ENCODE results near the gene UBE2L3. TPM values are rescaled to one million over a fixed set of nuclear protein-coding genes. Genes with fewer than 3 reads are reported as not detected.
A peak's percentile ranks its signal among the peaks of the same experiment; 100 is the strongest.

Gene UBE2L3
- total RNA-seq, 4 donors from 2014 or later: 42.1 to 69.7 (median 50.1) TPM

- peaks cover 0 to 8% (median 0%) of the 10 kb centered on the region in 3 donors for H3K36me3 ChIP-seq
- TF ChIP-seq, protein P1, sequence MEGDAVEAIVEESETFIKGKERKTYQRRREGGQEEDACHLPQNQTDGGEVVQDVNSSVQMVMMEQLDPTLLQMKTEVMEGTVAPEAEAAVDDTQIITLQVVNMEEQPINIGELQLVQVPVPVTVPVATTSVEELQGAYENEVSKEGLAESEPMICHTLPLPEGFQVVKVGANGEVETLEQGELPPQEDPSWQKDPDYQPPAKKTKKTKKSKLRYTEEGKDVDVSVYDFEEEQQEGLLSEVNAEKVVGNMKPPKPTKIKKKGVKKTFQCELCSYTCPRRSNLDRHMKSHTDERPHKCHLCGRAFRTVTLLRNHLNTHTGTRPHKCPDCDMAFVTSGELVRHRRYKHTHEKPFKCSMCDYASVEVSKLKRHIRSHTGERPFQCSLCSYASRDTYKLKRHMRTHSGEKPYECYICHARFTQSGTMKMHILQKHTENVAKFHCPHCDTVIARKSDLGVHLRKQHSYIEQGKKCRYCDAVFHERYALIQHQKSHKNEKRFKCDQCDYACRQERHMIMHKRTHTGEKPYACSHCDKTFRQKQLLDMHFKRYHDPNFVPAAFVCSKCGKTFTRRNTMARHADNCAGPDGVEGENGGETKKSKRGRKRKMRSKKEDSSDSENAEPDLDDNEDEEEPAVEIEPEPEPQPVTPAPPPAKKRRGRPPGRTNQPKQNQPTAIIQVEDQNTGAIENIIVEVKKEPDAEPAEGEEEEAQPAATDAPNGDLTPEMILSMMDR (IDR thresholded peaks at IDR 0.05): no peak
- no peak for TF ChIP-seq POLR2A (IDR thresholded peaks at IDR 0.05)
- peaks cover 4 to 20% (median 10%) of the 10 kb centered on the region in 4 donors for H3K4me1 ChIP-seq
- no peaks in the 10 kb centered on the region for H3K27me3 ChIP-seq
- no peaks in the 10 kb centered on the region for H3K9me3 ChIP-seq
- DNase-seq: peak in 1 of 3 donors; percentile 51
- peak overlapping the region; percentile 40 to 65 (median 59) for H3K4me3 ChIP-seq
- H3K27ac ChIP-seq: peak overlapping the region in 1 of 4 donors; percentile 59
Observed at GRCh38 chr22:21651521-21652009, 84.1 kb downstream of the UBE2L3 start.

DNA sequence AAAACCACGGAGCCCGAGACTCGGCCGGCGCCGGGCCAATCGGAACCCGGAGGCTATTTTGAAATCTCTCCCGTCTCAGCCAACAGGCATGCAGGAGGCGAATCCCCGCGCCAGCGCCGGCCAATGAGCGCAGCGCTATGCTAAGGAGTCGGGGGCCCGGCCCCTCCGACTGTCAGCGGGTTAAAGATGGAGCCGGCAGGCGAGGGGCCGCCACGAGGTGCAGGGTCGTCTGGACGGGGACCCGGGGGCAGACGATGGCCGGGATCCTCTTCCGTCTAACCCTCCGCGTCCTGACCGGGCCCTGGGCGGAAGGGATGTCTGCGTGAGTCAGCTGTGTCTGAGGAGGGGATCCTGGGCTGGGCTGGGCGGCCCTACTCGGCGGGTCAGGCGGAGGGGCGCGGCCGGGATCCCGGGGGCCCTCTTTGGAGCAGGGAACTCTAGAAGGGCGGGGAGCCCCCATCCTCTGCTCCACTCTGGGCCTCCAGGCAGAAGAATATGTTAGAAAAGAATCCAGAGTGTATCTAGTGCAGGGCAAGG lies 84.6 kb downstream of the UBE2L3 start:
- Histone ChIP-seq H3K27ac (peak overlapping the region in 1 of 4 donors; percentile 59), H3K27me3 (no peaks in the 10 kb centered on the region), H3K36me3 (peaks cover 0 to 8% (median 0%) of the 10 kb centered on the region in 3 donors), H3K4me1 (peaks cover 4 to 20% (median 9%) of the 10 kb centered on the region in 4 donors), H3K4me3 (peak overlapping the region; percentile 40 to 65 (median 59)), H3K9me3 (no peaks in the 10 kb centered on the region)
- TF ChIP-seq POLR2A (IDR thresholded peaks at IDR 0.05): peak in 1 of 2 donors; percentile 14
- TF ChIP-seq, protein P1 (IDR thresholded peaks at IDR 0.05): no peak
- DNase-seq: peak; percentile 88 to 93 (median 90)

GRCh38 chr22:21652547-21653545 lies 85.3 kb downstream of the UBE2L3 start:
- no peak for TF ChIP-seq POLR2A (IDR thresholded peaks at IDR 0.05)
- TF ChIP-seq, protein P1 (IDR thresholded peaks at IDR 0.05): no peak
- H3K27me3 ChIP-seq: no peaks in the 10 kb centered on the region
- H3K4me3 ChIP-seq: peak overlapping the region; percentile 40 to 65 (median 59)
- H3K27ac ChIP-seq: peak overlapping the region in 1 of 4 donors; percentile 59
- peaks cover 4 to 25% (median 9%) of the 10 kb centered on the region in 4 donors for H3K4me1 ChIP-seq
- DNase-seq: no peak
- peaks cover 0 to 8% (median 0%) of the 10 kb centered on the region in 3 donors for H3K36me3 ChIP-seq
- no peaks in the 10 kb centered on the region for H3K9me3 ChIP-seq

- peak overlapping the region in 1 of 4 donors; percentile 75 for H3K27ac ChIP-seq
- H3K9me3 ChIP-seq: no peaks in the 10 kb centered on the region
- peak overlapping the region; percentile 51 to 81 (median 62) for H3K4me3 ChIP-seq
- TF ChIP-seq, protein P1 (IDR thresholded peaks at IDR 0.05): no peak
- TF ChIP-seq POLR2A (IDR thresholded peaks at IDR 0.05): no peak
- no peak for DNase-seq
- no peaks in the 10 kb centered on the region for H3K36me3 ChIP-seq
- H3K27me3 ChIP-seq: no peaks in the 10 kb centered on the region
- peaks cover 4 to 19% (median 5%) of the 10 kb centered on the region in 4 donors for H3K4me1 ChIP-seq
Observed at GRCh38 chr22:21657020-21657359, 89.5 kb downstream of the UBE2L3 start.

DNA sequence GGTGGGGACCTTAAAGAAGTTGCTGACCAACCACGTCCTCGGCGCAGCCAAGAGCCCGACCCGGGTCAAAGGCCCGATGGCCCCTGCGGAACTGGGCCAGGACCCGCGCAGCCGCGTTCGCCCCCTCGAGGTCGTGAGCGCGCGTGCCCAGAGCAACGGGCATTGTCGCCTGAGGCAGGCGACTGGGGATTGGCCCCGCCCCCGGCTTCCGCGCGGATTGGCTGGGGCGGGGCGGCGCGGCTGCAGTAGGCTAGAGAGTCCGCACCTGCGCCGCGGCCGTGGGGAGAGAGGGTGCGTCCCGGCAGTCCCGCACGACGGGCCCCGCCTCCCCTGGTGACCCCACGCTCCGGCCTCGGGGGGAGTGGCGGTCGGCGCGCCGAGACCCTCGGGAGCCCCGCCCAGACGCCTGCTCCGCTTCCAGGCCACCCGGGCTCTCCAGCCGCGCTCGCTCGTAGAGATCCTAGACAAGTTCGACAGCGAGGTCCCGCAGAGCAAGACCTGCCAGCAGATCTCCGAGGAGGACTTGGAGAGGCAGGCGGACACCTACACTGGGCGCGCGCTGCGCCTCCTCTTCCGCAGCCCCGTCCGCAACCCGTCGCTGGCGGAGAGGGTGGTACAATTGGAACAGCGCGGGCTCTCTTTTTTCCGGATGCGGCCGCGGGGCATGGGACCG lies 90.0 kb downstream of the UBE2L3 start:
- no peaks in the 10 kb centered on the region for H3K36me3 ChIP-seq
- peak overlapping the region; percentile 51 to 81 (median 62) for H3K4me3 ChIP-seq
- peak; percentile 87 to 93 (median 89) for DNase-seq
- H3K27me3 ChIP-seq: no peaks in the 10 kb centered on the region
- TF ChIP-seq POLR2A (IDR thresholded peaks at IDR 0.05): peak in 1 of 2 donors; percentile 30
- TF ChIP-seq, protein P1 (IDR thresholded peaks at IDR 0.05): peak; percentile 25 to 51 (median 34)
- no peaks in the 10 kb centered on the region for H3K9me3 ChIP-seq
- peak overlapping the region in 2 of 4 donors; percentile 20 to 75 for H3K27ac ChIP-seq
- peaks cover 1 to 14% (median 3%) of the 10 kb centered on the region in 4 donors for H3K4me1 ChIP-seq
